BE2C (cell line): ENCODE data around the gene DMBT1. TPM values are rescaled to one million over a fixed set of nuclear protein-coding genes. Genes with fewer than 3 reads are reported as not detected.

Experiments
- DNase-seq: peaks from one replicate; pipeline ENCODE4 v3.0.0-alpha.2; 2020
- H3K27me3 ChIP-seq: fragments of 250-450 bp; sonication (Bioruptor Pico); 2 replicates; pipeline ENCODE4 v1.5.1; 2020; ENCODE audit warnings: mild to moderate bottlenecking
- H3K36me3 ChIP-seq: fragments of 250-450 bp; sonication (Bioruptor Pico); 2 replicates; pipeline ENCODE4 v1.5.1; 2020; ENCODE audit warnings: mild to moderate bottlenecking
- H3K4me1 ChIP-seq: fragments of 250-450 bp; sonication (Bioruptor Pico); 2 replicates; pipeline ENCODE4 v1.5.1; 2020
- H3K4me3 ChIP-seq: 2 replicates; pipeline ENCODE4 v1.5.1; 2011; ENCODE audit warnings: low read depth, low read length
- H3K9me3 ChIP-seq: fragments of 250-450 bp; sonication (Bioruptor Pico); 2 replicates; pipeline ENCODE4 v1.5.1; 2020
- CTCF ChIP-seq: IDR thresholded peaks from 2 replicates; pipeline ENCODE4 v1.5.1; 2012; ENCODE audit warnings: mild to moderate bottlenecking, low read depth, low read length
- polyA plus RNA-seq: library from polyadenylated mRNA; unstranded; fragments of >200 nt; gene quantifications from one replicate; pipeline ENCODE4 v1.2.1, GENCODE V29; 2012; ENCODE audit warnings: low read depth, missing spikeins; ENCODE audit not compliant: insufficient read length, insufficient read depth

The DMBT1 gene
- polyA plus RNA-seq = not detected

GRCh38 chr10:122560279-122560804, at the start of gene DMBT1:
Gene DMBT1, plus strand, starts transcription at chr10:122560754. Its CDS starts 17 bp downstream, at chr10:122560771.
- peaks cover 9% of the 10 kb centered on the region; the same call in 1 of the 2 replicates for H3K27me3 ChIP-seq
- no peaks in the 10 kb centered on the region for H3K9me3 ChIP-seq
- H3K4me1 ChIP-seq = no peaks in the 10 kb centered on the region
- DNase-seq = no peak
- TF ChIP-seq CTCF = no peak
- H3K36me3 ChIP-seq = no peaks in the 10 kb centered on the region
- H3K4me3 ChIP-seq = no peak within 1 kb of the TSS

- no peaks in the 10 kb centered on the region for H3K9me3 ChIP-seq
- H3K27me3 ChIP-seq = no peaks in the 10 kb centered on the region
- DNase-seq = no peak
- no peak for TF ChIP-seq CTCF
- H3K36me3 ChIP-seq = no peaks in the 10 kb centered on the region
- no peak overlapping the region for H3K4me3 ChIP-seq
- H3K4me1 ChIP-seq = no peaks in the 10 kb centered on the region
These were observed 47.5 kb upstream of the DMBT1 start for GRCh38 chr10:122513053-122513452.

- no peak for TF ChIP-seq CTCF
- DNase-seq = no peak
These were observed 46.3 kb upstream of the DMBT1 start for GRCh38 chr10:122514045-122514840.

GRCh38 chr10:122515022-122515424, 45.5 kb upstream of the DMBT1 start:
- Histone ChIP-seq H3K27me3 (no peaks in the 10 kb centered on the region), H3K4me1 (no peaks in the 10 kb centered on the region), H3K36me3 (no peaks in the 10 kb centered on the region), H3K9me3 (no peaks in the 10 kb centered on the region), H3K4me3 (no peak overlapping the region)
- no peak for DNase-seq
- no peak for TF ChIP-seq CTCF

More at GRCh38 chr10:122514045-122514840, 46.3 kb upstream of the DMBT1 start:
- Histone ChIP-seq H3K4me3 (no peak overlapping the region), H3K4me1 (no peaks in the 10 kb centered on the region), H3K36me3 (no peaks in the 10 kb centered on the region), H3K9me3 (no peaks in the 10 kb centered on the region), H3K27me3 (no peaks in the 10 kb centered on the region)

GRCh38 chr10:122515588-122516231, 44.8 kb upstream of the DMBT1 start:
- H3K4me3 ChIP-seq = no peak overlapping the region
- TF ChIP-seq CTCF = no peak
- H3K27me3 ChIP-seq = no peaks in the 10 kb centered on the region
- no peak for DNase-seq
- H3K9me3 ChIP-seq = no peaks in the 10 kb centered on the region
- no peaks in the 10 kb centered on the region for H3K36me3 ChIP-seq
- no peaks in the 10 kb centered on the region for H3K4me1 ChIP-seq
